Erythroblast (primary cell): Measurements from ENCODE around the gene RAB19.
"Not testable (repeated sequence)": the region's sequence is repeated elsewhere in the genome, so short reads cannot be mapped to it uniquely, and the experiment has no call there.

Source experiments
- DNase-seq, 2 experiments: peaks; one replicate each; lab custom pipeline; 2025; lab: John Stamatoyannopoulos, UW
- GATA1 ChIP-seq: IDR thresholded peaks from 2 replicates; pipeline ENCODE4 v1.6.1; 2011; ENCODE audit warnings: low read depth, mild to moderate bottlenecking, control low read depth, low read length, moderate library complexity
- POLR2A ChIP-seq: IDR thresholded peaks from 2 replicates; pipeline ENCODE4 v1.6.1; 2011; ENCODE audit warnings: mild to moderate bottlenecking, low read length

Gene RAB19

DNA sequence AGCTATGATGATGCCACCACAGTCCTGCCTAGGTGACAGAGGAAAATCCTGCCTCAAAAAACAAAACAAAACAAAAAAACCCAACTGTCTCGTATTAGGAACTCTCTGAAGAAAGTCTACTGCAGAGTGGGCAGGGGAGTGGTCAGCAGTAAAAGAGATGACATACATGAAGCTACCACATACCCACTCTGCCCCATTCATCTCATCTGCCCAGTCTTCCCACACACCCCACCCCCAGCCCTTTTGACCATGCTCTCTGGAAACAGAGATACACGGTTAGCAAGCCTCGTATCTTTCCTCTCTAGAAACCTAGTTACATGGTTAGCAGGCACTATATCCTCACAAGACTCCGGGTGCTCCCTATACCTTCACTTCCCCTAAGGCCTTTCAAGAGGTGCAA, 13.8 kb upstream of the RAB19 start:
- no peak for DNase-seq
- TF ChIP-seq GATA1: no peak
- no peak for TF ChIP-seq POLR2A

DNA sequence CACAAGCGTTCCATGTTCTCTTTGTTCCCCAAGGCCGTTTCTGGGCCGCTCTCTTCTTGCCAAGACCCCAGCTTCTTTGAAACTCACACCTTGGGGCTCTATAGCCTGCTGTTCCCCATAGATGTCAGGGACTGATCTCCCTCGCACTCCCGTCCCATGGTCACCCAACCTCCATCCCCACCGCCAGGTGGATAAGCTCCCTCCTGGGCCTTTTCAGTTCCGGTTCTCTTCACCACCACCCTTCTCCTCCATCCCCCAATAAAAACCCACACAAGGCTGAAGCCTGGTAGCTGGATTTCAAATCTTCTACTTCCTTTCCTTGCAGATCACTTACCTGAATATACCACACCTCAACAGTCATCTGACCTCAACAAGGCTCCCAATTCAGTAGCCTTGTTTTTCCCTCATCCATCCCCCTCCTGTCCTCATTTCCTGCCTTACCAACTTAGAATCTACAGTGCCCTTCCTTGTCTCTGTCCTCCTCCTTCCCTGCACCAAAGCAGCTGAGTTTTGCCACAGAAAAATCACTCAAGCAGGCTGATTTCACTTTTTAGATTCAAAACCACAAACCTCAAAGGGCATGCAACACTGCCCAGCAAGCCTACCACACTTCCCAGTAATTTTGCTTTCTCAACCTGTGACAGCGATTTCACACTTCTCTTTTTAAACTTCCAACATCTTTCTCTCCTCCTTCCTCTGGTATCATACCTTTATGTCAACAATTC, 13.2 kb upstream of the RAB19 start:
- TF ChIP-seq POLR2A (no peak), GATA1 (no peak)
- DNase-seq: no peak

GRCh38 chr7:140391634-140392033, 12.2 kb upstream of the RAB19 start:
- DNase-seq: peak; percentile 25 to 84
- no peak for TF ChIP-seq GATA1

DNA sequence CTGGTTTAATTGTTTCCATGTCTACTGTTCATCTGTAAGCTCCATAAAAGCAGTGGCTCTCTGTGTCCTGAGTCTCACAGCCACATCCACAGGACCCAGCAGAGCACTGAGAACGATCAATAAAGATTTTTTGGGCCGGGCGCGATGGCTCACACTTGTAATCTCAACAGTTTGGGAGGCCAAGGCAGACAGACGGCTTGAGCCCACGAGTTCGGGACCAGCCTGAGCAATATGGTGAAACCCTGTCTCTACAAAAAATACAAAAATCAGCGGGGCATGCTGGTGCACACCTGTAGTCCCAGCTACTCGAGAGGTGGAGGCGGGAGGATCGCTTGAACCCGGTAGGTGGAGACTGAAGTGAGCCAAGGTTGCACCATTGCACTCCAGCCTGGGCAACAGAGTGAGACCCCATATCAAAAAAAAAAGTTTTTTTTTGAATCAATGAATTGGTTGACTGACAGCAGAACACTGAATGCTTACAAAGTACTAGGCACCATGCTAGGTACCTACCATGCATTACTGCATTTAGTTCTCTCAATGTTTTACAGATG, 10.0 kb upstream of the RAB19 start:
- TF ChIP-seq GATA1 (no peak), POLR2A (no peak)
- no peak for DNase-seq

- peak; percentile 80 to 89 for DNase-seq
- no peak for TF ChIP-seq GATA1
- peak; percentile 47 for TF ChIP-seq POLR2A
Observed at GRCh38 chr7:140397784-140398750, 5.8 kb upstream of the RAB19 start, which contains the start of gene SLC37A3. Gene SLC37A3 (minus strand): TSS chr7:140398530. CDS start chr7:140382526, 16,004 bp downstream.

- TF ChIP-seq GATA1 (no peak), POLR2A (no peak)
- DNase-seq: no peak
Observed at GRCh38 chr7:140398821-140399220, 5.0 kb upstream of the RAB19 start.

DNA sequence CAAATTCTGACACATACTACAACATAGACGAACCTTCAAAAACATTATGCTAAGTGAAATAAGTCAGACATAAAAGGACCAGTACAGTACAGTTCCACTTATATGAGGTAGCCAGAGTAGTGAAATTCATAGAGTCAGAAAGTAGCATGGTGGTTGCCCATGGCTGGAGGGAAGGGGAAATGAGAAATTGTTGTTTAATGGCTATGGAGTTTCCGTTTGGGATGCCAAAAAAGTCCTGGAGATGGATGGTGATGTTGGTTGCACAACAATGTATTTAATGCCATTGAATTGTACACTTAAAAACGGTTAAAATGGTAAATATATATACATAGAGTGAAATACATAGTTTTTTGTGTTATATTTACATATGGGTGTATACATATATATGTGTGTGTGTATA, 3.5 kb upstream of the RAB19 start:
- DNase-seq: no peak
- no peak for TF ChIP-seq GATA1
- TF ChIP-seq POLR2A: no peak

DNA sequence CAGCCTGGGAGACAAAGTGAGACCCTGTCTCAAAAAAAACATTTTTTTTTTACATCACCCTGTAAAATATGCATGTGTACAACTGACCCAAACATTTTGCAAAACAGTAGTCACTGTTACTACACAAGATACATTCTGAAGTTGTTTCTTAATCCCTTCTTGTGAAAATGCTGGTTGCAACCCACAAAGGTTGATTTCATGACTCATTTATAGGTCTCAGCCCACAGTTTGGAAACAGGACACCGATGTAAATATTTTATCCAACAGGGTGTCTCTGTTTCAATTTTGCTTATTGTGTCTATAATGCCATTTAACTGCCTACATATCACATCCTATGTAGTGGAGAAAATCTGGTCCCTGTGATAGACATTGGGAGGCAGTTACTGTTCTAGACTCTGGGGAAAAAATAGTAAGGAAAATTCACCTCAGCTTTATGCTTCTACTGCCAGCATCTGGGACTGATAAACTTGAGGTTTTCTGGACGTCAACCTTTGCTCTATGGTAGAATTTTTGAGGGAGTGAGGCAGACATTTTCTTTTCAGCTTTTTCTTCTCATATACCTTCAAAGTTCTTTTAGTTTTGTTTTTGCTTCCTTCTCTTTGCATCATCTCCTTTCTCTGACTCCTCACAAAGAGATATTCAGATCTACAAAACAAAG, 1.6 kb upstream of the RAB19 start:
- TF ChIP-seq POLR2A (no peak), GATA1 (no peak)
- no peak for DNase-seq

GRCh38 chr7:140404565-140405065, 757 bp downstream of the RAB19 start:
- no peak for DNase-seq
- TF ChIP-seq GATA1 (no peak), POLR2A (no peak)

GRCh38 chr7:140415361-140415760, 11.5 kb downstream of the RAB19 start:
- TF ChIP-seq GATA1: no peak
- no peak for TF ChIP-seq POLR2A
- DNase-seq: no peak

DNA sequence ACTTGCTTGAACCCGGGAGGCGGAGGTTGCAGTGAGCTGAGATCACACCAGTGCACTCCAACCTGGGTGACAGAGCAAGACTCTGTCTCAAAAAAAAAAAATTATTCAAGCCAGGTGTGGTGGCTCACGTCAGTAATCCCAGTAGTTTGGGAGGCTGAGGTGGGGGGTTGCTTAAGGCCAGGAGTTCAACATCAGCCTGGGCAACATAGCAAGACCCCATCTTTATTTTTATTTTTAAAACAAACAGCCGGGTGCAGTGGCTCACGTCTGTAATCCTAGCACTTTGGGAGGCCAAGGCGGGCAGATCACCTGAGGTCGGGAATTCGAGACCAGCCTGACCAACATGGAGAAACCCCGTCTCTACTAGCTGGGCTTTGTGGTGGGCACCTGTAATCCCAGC, 12.0 kb downstream of the RAB19 start:
- not testable (repeated sequence) for DNase-seq

GRCh38 chr7:140416560-140416959, 12.7 kb downstream of the RAB19 start:
- no peak for DNase-seq
- TF ChIP-seq POLR2A: no peak
- no peak for TF ChIP-seq GATA1

DNA sequence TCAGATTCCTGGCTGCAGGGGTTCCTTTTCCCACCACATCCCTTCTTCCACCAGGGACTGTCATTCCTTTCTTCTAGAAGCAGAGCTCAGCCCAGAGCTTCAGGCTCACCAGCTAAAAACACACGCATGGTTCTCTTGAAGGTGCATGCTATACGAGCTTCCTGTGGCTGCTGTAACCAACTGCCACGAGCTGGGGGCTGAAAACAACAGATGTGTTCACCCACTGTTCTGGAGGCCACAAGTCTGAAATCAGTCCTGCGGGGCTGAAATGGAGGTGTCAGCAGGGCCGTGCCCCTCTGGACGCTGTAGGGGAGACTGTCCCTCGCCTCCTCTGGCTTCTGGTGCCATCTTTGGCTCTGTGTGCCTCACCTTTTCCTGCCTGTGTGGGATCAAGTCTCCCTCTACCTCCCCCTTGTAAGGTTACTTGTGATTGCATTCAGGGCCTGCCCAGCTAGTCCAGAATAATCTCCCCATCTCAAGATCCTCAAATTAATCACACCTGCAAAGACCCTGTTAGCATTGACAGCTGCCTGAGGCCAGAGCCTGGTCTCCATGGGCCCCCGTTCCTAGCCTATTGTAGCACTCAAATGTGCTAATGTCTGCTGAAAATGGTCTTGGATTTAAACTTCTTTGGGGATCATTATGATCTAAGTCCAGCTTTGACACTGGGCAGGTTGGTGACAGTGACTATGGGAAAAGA, 13.7 kb downstream of the RAB19 start:
- no peak for DNase-seq
- TF ChIP-seq GATA1 (no peak), POLR2A (no peak)

DNA sequence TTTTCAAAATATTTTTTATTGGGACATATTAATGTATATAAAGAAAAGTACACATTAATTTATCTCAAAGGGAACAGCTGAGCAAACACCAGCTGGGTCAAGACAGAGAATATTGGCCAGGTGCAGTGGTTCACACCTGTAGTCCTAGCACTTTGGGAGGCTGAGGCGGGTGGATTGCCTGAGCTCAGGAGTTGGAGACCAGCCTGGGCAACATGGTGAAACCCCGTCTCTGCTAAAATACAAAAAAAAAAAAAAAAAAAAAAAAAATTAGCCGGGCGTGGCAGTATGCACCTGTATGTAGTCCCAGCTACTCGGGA, 14.3 kb downstream of the RAB19 start:
- DNase-seq: not testable (repeated sequence)
